ENCODE measurements around the gene STIP1. TPM values are rescaled to one million over a fixed set of nuclear protein-coding genes. Genes with fewer than 3 reads are reported as not detected.

Gene STIP1
- total RNA-seq, 1 experiment from 2014 or later, result 338 TPM

GRCh38 chr11:64136765-64137441, 49.1 kb upstream of the STIP1 start:
- no peak overlapping the region for H4K8ac ChIP-seq (replicated peaks; ENCODE audit: insufficient read length, low read depth, low read length)
- no peak overlapping the region for H3T11ph ChIP-seq (ENCODE audit: low read length)
- no peak for DNase-seq
- H4K20me1 ChIP-seq (ENCODE audit: control insufficient read depth, insufficient read depth, insufficient read length), result no peaks in the 10 kb centered on the region
- no peaks in the 10 kb centered on the region for H3K9me3 ChIP-seq (ENCODE audit: control insufficient read depth, low read depth, low read length)
- no peak overlapping the region for H3K18ac ChIP-seq (ENCODE audit: insufficient read length, low read depth, low read length)
- Mint-ChIP-seq H3K27me3 (ENCODE audit: low read depth) (peaks cover 40% of the 10 kb centered on the region), H3K27ac (no peak overlapping the region), H3K4me3 (no peak overlapping the region), H3K4me1 (peaks cover 9 to 38% of the 10 kb centered on the region in 2 experiments), H3K9me3 (no peaks in the 10 kb centered on the region), H3K36me3 (ENCODE audit: insufficient read depth in 1 of 3, low read depth in 3 of 3) (peaks cover 0 to 1% (median 0%) of the 10 kb centered on the region in 3 experiments; a peak in 1 of 7 replicates)
- no peak overlapping the region for H3K14ac ChIP-seq (ENCODE audit: insufficient read depth, low read length)
- no peak overlapping the region for H3K23ac ChIP-seq (ENCODE audit: insufficient read length, low read depth, low read length)
- no peaks in the 10 kb centered on the region for H3K79me2 ChIP-seq (ENCODE audit: insufficient read depth, low read length)
- no peak overlapping the region for H4K5ac ChIP-seq (ENCODE audit: insufficient read length, low read depth, low read length)
- H3K56ac ChIP-seq (ENCODE audit: insufficient read length, low read depth, low read length), result no peak overlapping the region
- no peak overlapping the region for H2AK5ac ChIP-seq (ENCODE audit: insufficient read length, low read length)
- no peaks in the 10 kb centered on the region for H3K23me2 ChIP-seq (ENCODE audit: insufficient read length, low read depth, low read length, poor library complexity, severe bottlenecking)
- H3K4me1 ChIP-seq (ENCODE audit: insufficient read depth, low read length), result no peaks in the 10 kb centered on the region
- no CpG with 5 or more reads among the region's 17 CpGs for WGBS (ENCODE audit: extremely low coverage, insufficient read length, low lambda C conversion rate)
- no peak overlapping the region for H2AFZ ChIP-seq (ENCODE audit: low read length)
- no peak overlapping the region for H2BK15ac ChIP-seq (ENCODE audit: low read depth, low read length)
- H3K4ac ChIP-seq (ENCODE audit: low read depth, low read length), result no peak overlapping the region
- no peak overlapping the region for H4K91ac ChIP-seq (ENCODE audit: insufficient read length, low read depth, low read length)
- H3K27me3 ChIP-seq (ENCODE audit: insufficient read depth, low read length), result peaks cover 3% of the 10 kb centered on the region; the same call in 1 of the 2 replicates
- no peak for TF ChIP-seq CTCF (conservative IDR thresholded peaks at IDR 0.05)
- H2BK120ac ChIP-seq (ENCODE audit: low read depth, low read length, poor library complexity, severe bottlenecking), result no peak overlapping the region
- H3K9ac ChIP-seq (ENCODE audit: extremely low read depth, insufficient read length, low read length), result no peak overlapping the region
- no peaks in the 10 kb centered on the region for H3K79me1 ChIP-seq (ENCODE audit: insufficient read depth, low read depth, low read length, poor library complexity, severe bottlenecking)
- no peak overlapping the region for H2BK12ac ChIP-seq (ENCODE audit: insufficient read length, low read depth, low read length)
- no peak overlapping the region for H2BK5ac ChIP-seq (ENCODE audit: insufficient read length, low read length)
- no peak overlapping the region for H3K4me2 ChIP-seq (ENCODE audit: insufficient read depth, insufficient read length, low read length)
- no peak overlapping the region for H3K27ac ChIP-seq (ENCODE audit: insufficient read length, low read depth, low read length)
- H2BK20ac ChIP-seq (ENCODE audit: low read depth, low read length, poor library complexity, severe bottlenecking), result no peak overlapping the region

Data from H9 (cell line).